HG03432 (cell line): ENCODE data around the gene MCF2L2.
"Not testable (repeated sequence)": the region's sequence is repeated elsewhere in the genome, so short reads cannot be mapped to it uniquely, and the experiment has no call there.

Experiments used
- ATAC-seq: cut with Tn5 transposase; IDR thresholded peaks from one replicate; pipeline ENCODE4 v1.9.1; 2021; ENCODE audit warnings: mild to moderate bottlenecking, moderate library complexity; ENCODE audit not compliant: unreplicated experiment

The MCF2L2 gene

DNA sequence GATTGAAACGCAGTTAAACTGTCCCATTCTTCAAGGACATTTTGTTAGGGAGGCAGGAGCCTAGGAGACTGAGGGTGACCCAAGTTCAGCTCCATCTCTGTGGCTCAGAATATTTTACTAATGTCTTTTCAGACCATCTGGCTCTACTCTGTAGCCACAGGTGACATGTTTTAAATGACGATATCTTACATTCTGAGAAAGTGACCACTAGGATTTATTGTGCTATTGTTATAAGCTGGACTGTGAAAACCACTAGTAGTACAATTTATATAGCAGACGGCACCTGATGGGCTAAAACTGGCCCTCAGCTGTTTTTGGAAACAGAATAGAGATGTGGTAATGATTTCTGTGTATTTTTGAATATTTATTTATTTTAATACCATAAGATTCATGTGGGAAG, 55.5 kb downstream of the MCF2L2 start:
- ATAC-seq = no peak

DNA sequence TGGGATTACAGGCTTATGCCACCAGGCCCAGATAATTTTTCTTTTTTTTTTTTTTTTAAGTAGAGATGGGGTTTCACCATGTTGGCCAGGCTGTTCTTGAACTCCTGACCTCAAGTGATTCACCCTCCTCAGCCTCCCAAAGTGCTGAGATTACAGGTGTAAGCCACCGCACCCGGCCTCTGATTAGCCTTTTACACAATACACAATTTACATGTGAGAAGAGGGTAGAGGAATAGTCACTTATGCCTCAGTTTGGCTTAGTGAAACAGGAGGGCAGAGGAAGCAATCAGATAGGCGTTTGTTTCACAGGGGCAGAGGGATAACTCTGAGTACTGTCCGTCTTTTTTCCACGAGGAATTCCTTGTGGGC, 56.8 kb downstream of the MCF2L2 start:
- ATAC-seq = not testable (repeated sequence)

DNA sequence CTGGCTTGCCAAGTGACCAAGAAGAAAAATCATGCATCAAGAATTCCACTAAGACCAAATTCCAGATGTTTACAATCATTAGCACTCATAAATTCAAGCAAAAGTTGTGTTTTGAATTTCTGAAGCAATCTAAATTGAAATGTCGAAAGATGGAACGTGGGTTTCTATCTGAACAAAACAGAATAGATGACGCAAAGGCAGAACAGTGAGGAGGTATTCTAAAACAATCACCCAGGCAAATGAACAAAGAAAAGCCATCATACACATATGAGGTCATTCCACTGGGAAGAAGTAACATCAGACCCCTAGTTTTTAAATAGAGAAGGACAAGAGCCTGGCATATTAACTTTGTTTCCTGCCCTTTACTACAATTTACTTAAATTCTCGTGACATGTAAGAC, 58.0 kb downstream of the MCF2L2 start:
- ATAC-seq = no peak

GRCh38 chr3:183369627-183370026, 58.8 kb downstream of the MCF2L2 start:
- ATAC-seq = no peak

DNA sequence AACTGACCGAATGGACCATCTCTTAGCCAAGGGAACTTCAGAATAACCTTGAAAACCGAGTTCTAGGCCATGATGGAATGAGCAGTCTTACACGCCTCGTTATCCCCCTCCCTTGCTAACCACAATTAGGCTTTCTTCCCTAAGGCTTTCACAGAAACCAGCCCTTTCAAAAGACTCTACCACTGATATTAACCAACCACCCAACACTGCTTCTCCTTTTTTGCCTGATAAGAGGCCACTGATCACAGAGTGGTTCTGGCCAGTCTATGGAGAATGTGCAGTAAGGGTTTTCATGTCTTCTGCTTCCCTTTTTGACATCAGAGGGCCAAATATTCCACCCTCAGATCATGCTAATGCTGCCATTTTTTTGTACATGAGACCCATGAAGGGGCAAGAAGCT, 59.3 kb downstream of the MCF2L2 start:
- ATAC-seq = no peak

DNA sequence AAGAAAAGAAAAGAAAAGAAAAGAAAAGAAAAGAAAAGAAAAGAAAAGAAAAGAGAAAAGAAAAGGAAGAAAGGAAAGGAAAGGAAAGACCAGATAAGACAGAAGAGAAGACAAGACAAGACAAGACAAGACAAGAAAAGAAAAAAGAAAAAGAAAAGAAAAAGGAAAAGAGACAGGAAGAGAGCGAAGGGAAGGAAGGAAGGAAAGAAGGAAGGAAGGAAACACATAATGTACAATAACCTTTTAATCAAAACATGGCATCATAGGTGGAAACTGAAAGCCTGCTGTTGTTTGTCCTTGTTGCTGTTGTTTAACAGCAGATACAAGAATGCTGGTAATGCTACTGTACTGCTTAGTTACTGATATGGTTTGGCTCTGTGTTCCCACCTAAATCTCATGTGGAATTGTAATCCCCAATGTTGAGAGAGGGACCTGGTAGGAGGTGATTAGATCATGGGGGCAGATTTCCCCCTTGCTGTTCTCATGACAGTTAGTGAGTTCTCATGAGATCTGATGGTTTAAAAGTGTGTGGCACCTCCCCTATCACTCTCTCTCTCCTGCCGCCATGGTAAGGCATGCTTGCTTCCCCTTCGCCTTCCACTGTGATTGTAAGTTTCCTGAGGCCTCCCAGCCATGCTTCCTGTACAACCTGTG, 67.3 kb downstream of the MCF2L2 start:
- ATAC-seq = no peak

- no peak for ATAC-seq
Measured at GRCh38 chr3:183359036-183359435, 69.4 kb downstream of the MCF2L2 start.

- ATAC-seq = no peak
Measured at GRCh38 chr3:183357564-183358079, 70.8 kb downstream of the MCF2L2 start.

- ATAC-seq = no peak
Measured at GRCh38 chr3:183356920-183357319, 71.5 kb downstream of the MCF2L2 start.

DNA sequence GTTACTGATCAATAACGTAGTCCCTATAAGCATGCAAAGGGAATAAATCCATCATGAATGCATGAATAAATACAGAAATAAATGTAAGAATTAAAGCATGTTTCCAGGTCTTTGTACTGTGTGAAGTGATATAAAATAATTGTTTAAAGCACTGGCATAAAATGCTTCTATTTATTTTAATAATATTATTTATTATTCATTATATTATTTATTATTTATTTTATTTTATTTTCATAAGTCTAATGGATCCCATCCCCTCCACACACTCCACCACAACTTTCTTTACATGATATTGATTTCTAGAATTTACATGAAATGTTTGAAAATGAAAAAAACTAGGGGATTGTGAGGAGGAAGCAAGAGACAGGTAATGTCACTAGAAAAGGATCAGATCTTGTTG, 73.5 kb downstream of the MCF2L2 start:
- no peak for ATAC-seq

DNA sequence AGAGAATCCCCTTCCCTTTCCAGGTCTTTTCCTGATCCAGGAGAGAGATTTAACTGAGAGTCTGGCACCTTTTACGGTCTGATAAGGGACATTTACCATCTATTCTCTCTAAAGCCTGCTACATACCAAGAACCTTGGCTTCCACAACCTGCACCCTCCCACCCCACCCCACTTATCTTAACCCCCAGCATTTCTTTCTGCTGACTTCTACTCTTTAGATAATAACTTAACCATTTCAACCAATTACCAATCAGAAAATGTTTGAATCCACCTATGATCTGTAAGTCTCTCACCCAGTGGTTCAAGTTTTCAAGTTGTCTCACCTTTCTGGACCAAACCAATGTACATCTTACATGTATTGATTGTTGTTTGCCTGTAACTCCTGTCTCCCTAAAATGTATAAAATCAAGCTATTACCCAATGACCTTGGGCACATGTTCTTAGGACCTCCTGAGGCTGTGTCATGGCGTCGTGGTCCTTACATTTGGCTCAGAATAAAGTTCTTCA, 74.0 kb downstream of the MCF2L2 start:
- no peak for ATAC-seq

DNA sequence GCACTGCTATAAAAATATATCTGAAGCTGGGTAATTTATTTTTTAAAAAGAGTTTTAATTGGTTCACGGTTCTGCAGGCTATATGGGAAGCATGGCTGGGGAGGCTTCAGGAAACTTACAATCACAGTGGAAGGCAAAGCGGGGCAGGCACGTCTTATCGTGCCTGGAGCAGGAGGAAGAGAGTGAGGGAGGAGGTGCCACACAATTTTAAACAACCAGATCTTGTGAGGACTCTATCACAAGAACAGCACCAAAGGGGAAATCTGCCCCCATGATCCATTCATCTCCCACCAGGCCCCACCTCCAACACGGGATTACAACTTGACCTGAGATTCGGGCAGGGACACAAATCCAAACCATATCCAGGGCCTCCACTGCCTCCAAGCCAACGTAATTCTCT, 75.0 kb downstream of the MCF2L2 start:
- ATAC-seq = no peak

DNA sequence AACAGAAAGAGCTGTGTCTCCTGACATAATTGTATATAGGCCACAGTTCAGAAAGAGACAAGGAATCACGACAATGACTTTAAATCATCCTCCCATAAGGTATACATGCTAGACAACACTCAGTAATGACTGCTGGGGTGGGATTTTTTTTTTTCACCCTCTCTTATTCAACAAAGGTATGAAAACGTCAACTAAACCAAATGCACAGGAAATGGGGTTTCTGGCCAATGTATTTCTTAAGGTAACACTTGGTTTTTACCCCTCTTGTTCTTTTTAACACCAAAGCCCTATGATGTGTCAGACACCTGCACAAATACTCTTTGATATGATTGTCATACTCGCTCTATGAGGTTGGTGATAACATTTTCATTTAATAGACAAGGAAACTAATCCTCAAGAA, 78.3 kb downstream of the MCF2L2 start:
- ATAC-seq = no peak

- ATAC-seq = no peak
Measured at GRCh38 chr3:183349421-183350157, 78.8 kb downstream of the MCF2L2 start.

DNA sequence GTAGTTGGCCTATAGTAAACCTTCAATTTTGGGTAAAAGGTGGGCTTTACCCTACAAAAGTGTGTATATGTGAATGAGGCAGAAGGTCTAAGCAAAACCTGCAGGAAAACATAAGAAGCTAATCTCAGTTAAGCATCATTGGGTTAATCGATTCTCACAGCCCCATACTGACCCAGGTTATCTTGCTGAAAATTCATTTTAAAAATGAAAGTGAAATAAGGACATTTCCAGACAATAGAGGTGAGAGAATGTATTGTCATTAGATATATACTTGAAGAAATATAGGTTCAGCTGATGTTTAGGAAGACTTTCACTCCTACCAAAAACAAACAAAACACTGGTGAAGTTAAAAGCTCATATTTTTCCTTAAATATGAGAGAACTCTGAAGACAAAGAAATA, 85.6 kb downstream of the MCF2L2 start:
- no peak for ATAC-seq

DNA sequence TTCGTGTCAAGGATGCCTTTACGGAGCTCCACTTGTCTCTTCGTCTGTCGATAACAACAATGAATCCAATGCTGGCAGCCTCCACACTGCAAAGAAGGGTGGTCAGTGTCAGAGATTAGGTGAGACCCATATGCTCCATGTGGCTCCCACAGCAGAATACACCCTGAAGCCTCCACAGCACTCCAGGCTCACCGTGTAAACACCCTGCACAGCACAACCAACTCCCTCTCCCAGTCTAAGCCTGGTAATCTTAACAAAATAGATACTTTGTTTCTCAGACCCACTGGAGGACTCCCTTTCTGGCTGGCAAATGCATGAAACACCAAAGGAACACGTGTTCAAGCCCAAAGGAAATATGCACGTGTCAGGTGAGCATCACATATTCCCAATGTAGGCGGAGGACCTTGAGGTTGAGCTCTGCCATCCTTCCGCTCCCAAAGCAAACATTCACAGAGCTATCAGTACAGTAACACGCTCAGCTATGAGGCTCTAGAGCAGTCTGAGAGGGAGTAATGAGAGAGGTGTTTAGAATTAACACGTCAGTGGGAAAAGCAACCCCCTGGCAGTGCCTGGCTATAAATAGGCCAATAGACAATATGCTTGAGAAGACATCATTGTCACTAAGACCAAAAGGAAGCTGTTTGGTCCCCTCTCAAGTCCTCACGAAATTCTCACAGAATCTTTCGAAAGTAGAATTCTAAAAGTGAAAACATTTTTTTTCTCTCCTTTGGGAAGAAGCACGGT, 86.7 kb downstream of the MCF2L2 start:
- ATAC-seq = no peak

DNA sequence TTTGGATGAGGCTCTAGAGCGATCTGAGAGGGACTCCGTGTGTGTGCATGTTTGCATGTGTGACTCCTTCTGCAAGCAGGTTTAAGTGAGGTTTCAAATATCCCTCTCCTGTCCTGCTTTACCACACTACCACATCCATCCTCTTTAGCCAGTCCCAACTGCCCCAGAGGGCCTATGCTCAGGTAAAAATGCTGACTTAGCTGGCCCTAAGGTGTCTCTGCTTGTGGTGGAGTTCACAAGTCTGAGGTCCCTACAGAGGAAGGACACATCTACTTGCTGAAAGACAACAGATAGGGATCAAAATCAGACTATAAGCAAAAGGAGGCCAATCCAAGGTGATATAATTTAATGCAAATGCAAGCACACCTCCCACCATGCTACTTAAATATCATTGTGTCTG, 88.2 kb downstream of the MCF2L2 start:
- ATAC-seq = no peak

DNA sequence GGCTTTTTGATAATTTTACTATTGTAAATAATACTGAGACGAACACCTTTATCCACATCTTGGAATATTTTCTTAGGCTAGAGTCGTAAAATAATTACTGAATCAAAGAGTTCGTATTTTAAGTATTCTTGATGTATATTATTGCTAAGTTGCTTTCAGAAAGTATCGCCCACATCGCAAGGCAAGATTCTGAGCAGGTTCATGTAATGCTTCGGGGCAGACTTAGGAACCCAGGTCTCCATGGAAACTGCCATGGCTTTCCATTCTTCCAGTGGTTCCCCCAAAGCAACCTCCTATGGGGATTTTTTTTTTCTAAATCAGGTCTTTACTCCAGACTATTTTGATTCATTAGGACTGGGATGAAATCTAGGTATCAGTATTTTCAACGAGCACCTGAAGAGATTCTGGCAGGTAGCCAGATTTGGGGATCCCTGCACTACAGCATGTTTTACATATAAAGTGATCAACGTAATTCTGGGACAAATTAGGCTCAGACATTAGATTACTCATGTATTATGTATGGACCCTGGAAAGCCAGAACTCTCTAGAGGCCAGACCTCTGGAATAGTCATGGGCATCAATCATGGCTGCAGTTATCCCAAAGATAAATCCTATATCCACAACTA, 88.8 kb downstream of the MCF2L2 start:
- no peak for ATAC-seq

DNA sequence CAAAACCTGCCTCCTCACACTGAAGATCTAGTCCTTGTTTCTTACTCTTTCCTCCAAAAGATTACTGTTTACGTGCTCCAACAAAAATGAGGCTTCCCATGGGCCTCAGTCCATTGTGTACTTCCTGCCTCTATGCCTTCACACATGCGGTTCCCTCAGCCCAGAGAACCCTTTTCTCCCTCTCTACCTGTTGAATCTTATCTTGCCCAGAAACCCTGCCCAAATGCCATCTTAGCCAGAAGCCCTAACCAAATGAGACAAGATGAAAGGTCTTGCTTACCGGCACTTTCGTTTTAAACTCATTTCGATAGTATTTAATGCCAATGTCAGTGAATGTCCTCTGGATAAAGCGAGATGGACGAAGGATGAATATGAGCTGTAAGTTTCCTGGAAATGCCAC, 89.9 kb downstream of the MCF2L2 start:
- ATAC-seq = no peak

GRCh38 chr3:183332487-183332886, 95.9 kb downstream of the MCF2L2 start:
- no peak for ATAC-seq

DNA sequence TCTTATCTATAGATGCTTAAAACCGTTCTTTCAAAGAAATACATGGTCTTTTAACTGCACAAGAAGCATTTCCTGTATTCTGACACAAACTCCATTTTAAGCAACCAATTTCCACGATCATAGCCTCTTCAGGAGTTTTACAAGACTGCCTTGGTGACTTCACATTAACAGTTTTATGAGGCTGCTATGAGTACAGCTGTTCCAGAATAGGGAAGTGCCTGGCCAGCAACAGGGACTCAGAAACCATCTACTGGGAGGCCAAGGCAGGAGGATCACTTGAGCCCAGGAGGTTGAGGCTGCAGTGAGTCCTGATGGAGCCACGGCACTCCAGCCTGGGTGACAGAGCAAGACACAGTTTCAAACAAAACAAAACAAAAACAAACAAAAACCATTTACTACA, 96.9 kb downstream of the MCF2L2 start:
- no peak for ATAC-seq
